ENCODE measurements around the gene AGO3. TPM values are rescaled to one million over a fixed set of nuclear protein-coding genes. Genes with fewer than 3 reads are reported as not detected.

The AGO3 gene
- total and polyA plus RNA-seq, 8 donors = 1.9 to 33.8 (median 12.4) TPM

DNA sequence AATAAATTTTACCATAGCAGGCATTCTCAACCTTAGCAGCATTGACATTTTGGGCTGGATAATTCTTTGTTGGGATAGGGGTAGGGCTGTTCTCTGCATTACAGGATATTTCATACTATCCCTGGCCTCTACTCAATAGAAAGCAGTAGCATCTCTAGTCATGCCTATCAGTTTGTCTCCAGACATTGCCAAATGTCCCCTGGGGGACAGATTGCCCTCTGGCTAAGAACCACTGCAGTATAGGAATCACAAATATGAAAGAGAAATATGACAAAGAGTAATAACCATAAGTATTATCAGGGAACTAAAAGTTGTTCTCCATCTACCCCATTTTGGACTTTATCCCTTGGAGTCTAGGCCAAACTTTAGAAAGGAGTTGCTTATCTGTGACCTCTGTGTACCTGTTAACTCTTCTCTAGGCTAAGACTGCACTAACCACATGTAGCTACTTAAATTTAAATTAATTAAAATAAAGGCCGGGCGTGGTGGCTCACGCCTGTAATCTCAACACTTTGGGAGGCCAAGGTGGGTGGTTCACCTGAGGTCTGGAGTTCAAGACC is 76.1 kb downstream of the AGO3 start:
- Histone ChIP-seq H3K27ac (no peak overlapping the region), H3K4me1 (no peaks in the 10 kb centered on the region), H3K9me3 (no peaks in the 10 kb centered on the region), H3K36me3 (peaks cover 3 to 49% (median 45%) of the 10 kb centered on the region in 4 donors), H3K27me3 (no peaks in the 10 kb centered on the region), H3K4me3 (no peak overlapping the region)
- intact Hi-C loops (cut with DNase I; ENCODE audit: low total_unique reads) = no loop called here
- WGBS, 5 donors = 88 to 96% (median 95%) methylated on average over 3 of the region's 3 CpGs
- no peak for DNase-seq
- TF ChIP-seq EP300 (IDR thresholded peaks at IDR 0.05) (no peak), CTCF (IDR thresholded peaks at IDR 0.05) (no peak), POLR2AphosphoS5 (IDR thresholded peaks at IDR 0.05) (no peak), POLR2A (IDR thresholded peaks at IDR 0.05) (no peak)

- 63 to 100% (median 95%) methylated on average over 2 of the region's 2 CpGs for WGBS, 5 donors
- Histone ChIP-seq H3K36me3 (peaks cover 3 to 54% (median 50%) of the 10 kb centered on the region in 4 donors), H3K9me3 (no peaks in the 10 kb centered on the region), H3K27me3 (no peaks in the 10 kb centered on the region), H3K4me1 (no peaks in the 10 kb centered on the region), H3K4me3 (no peak overlapping the region), H3K27ac (no peak overlapping the region)
- TF ChIP-seq POLR2A (IDR thresholded peaks at IDR 0.05) (no peak), EP300 (IDR thresholded peaks at IDR 0.05) (no peak), CTCF (IDR thresholded peaks at IDR 0.05) (no peak), POLR2AphosphoS5 (IDR thresholded peaks at IDR 0.05) (no peak)
- no peak for DNase-seq
- intact Hi-C loops (cut with DNase I; ENCODE audit: low total_unique reads) = no loop called here
Measured at GRCh38 chr1:36007741-36008140, 76.8 kb downstream of the AGO3 start.

- no peak for TF ChIP-seq EP300 (IDR thresholded peaks at IDR 0.05)
- TF ChIP-seq POLR2AphosphoS5 (IDR thresholded peaks at IDR 0.05) = no peak
- TF ChIP-seq CTCF (IDR thresholded peaks at IDR 0.05) = no peak
- TF ChIP-seq POLR2A (IDR thresholded peaks at IDR 0.05) = no peak
- Histone ChIP-seq H3K4me3 (no peak overlapping the region), H3K27ac (no peak overlapping the region), H3K4me1 (no peaks in the 10 kb centered on the region), H3K36me3 (peaks cover 3 to 64% (median 59%) of the 10 kb centered on the region in 4 donors), H3K27me3 (no peaks in the 10 kb centered on the region), H3K9me3 (no peaks in the 10 kb centered on the region)
- intact Hi-C loops (cut with DNase I; ENCODE audit: low total_unique reads) = no loop called here
- DNase-seq = peak in 1 of 2 donors; percentile 70
- 69 to 87% (median 78%) methylated on average over 9 of the region's 9 CpGs for WGBS, 5 donors
Measured at GRCh38 chr1:36008546-36009197, 77.8 kb downstream of the AGO3 start.

DNA sequence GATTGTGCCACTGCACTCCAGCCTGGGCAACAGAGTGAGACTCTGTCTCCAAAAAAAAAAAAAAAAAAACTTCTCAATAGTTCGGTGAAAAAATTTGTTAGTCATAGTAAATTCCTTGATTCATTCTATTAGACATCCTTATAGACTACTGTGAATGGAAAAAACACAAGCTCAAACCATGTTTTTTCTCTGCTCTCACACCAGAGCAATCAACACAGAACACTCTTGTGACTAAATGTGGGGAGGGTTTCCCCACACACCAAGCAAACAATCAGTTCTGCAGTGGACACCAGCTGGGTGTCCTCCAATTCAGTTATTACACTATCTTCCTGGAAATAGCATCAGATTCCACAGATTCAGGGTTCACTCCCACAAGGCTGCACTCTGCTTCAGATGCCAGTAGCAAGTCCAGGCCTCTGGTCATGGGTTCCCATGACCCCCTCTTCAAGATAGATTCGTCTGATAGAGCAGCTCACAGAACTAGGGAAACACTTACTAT is 83.9 kb downstream of the AGO3 start:
- intact Hi-C loops (cut with DNase I; ENCODE audit: low total_unique reads) = no loop called here
- H3K36me3 ChIP-seq = peaks cover 33 to 97% (median 93%) of the 10 kb centered on the region in 4 donors
- H3K27ac ChIP-seq = no peak overlapping the region
- no peaks in the 10 kb centered on the region for H3K4me1 ChIP-seq
- no peak overlapping the region for H3K4me3 ChIP-seq
- 87 to 98% (median 94%) methylated on average over 2 of the region's 2 CpGs for WGBS, 5 donors
- H3K27me3 ChIP-seq = no peaks in the 10 kb centered on the region
- DNase-seq = no peak
- no peak for TF ChIP-seq POLR2A (IDR thresholded peaks at IDR 0.05)
- TF ChIP-seq EP300 (IDR thresholded peaks at IDR 0.05) = no peak
- TF ChIP-seq POLR2AphosphoS5 (IDR thresholded peaks at IDR 0.05) = no peak
- TF ChIP-seq CTCF (IDR thresholded peaks at IDR 0.05) = no peak
- H3K9me3 ChIP-seq = no peaks in the 10 kb centered on the region
